Jurkat, Clone E6-1 (cell line): Measurements from ENCODE around the gene ARID1B. TPM values are rescaled to one million over a fixed set of nuclear protein-coding genes. Genes with fewer than 3 reads are reported as not detected.

ENCODE experiments used
- DNase-seq: peaks from one replicate; pipeline ENCODE4 v3.0.0-alpha.2; 2011; ENCODE audit warnings: low read depth, low spot score
- H3K4me3 ChIP-seq: 2 replicates; pipeline ENCODE4 v1.5.1; 2011; ENCODE audit warnings: mild to moderate bottlenecking, low read length, control low read depth, moderate library complexity
- polyA plus RNA-seq: library from polyadenylated mRNA; unstranded; fragments of >200 nt; gene quantifications from one replicate; pipeline ENCODE4 v1.2.1, GENCODE V29; 2012; ENCODE audit warnings: missing spikeins; ENCODE audit not compliant: insufficient read length, insufficient read depth

Gene ARID1B
- polyA plus RNA-seq, result 23.2 TPM

DNA sequence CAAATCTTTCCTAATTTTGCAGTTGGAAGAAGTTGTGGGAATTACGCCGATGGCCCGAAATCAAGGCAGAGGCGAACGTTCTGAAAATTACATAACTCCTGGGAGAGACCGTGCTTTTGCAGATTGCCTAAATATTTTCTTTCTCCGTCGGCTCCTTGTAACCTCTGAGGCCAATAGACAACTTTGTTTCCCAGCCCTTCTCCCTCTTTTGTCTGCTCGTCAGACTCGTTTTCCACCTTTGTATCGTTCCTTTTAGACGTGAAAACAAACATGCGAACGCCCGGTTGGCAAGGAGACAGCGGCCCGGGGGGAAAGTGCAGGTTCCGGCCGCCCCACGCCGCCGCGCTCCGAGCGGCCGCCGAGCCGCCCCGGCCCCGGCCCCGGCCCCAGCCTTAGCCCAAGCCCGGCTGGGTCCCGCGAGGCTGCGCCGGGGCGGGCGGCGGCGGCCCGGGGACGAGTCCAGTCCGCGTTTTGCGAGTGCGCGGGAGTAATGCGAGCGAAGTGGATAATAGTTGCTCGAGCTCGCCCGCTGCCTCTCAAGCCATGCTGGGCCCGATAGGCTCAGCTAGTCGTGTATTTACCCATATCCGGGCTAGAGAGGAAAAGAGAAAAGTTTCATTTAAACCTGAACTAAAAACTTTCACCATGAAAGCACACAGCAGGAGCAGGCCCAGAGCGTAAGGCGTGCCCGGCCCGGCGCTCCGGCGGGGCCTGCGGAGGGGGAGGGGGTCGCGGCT is at the start of gene ARID1B:
Gene ARID1B, plus strand, starts transcription at position 539 of the 737 bp plus-strand sequence. CDS start 303 bp downstream, outside the sequence.
- H3K4me3 ChIP-seq, result peak within 1 kb of the TSS; percentile 80
- peak; percentile 61 for DNase-seq

DNA sequence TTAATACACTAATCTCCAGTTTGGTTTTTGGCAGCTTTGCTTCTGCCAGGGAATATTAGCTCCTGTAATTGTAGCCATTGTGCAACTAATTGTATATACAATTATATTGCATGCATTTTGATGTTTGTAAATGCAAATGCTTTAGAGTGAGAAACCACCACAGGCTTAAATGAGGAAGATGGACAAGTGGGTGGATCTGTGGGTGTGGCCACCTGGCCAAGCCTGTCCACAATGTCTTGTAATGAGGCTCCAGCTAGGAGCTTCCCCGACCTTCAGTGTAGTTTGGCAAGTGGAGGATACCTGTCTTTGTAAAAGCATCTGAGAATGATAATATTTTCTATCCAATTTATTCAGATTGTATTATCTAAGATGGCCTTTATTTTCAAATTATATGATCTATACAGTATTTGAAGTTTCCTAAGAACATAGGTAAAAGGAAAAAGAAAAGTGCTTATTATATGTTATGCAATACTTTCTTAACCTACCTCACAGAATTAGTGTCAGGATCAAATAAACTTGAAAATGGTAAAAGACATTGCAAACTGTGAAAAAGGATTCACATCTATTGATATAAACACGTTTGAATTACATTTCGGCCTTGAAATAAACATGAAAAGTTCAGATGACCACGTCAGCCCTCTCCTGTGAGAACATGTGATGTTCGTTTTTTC is 49.3 kb upstream of the ARID1B start:
- no peak overlapping the region for H3K4me3 ChIP-seq
- DNase-seq, result no peak

DNA sequence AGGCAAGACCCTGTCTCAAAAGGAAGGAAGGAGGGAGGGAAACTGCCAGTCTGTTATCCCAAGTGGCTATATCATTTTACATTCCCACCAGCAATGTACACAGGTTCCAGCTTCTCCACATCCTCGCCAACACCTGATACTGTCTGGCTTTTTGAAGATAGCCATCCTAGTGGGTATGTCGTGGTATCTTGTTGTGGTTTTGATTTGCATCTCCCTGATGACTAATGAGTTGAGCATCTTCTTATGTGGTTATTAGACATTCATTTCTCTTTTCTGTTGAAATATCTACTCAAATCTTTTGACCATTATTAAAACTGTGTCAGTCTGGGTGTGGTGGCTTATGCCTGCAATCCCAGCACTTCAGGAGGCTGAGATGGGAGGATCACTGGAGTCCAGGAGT is 47.9 kb upstream of the ARID1B start:
- no peak overlapping the region for H3K4me3 ChIP-seq
- no peak for DNase-seq

DNA sequence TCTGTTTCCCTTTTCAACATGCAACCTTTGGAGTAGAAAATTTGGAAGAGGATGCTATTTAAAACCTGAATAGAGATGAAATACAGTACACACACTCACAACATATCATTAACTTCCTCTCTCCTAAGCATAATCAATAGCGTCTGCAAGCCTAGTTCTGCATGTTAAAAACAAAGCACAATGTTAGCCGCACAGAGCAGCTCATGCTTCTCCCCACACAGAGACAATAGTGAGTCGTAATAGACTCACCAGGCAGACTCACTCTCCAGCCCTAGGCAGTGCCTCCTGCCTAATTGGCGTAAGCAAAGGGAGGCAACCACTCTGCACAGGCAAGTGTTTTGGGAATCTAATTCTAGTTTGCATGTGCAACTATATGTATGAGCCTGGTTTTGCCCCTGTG is 45.8 kb upstream of the ARID1B start:
- no peak overlapping the region for H3K4me3 ChIP-seq
- no peak for DNase-seq

DNA sequence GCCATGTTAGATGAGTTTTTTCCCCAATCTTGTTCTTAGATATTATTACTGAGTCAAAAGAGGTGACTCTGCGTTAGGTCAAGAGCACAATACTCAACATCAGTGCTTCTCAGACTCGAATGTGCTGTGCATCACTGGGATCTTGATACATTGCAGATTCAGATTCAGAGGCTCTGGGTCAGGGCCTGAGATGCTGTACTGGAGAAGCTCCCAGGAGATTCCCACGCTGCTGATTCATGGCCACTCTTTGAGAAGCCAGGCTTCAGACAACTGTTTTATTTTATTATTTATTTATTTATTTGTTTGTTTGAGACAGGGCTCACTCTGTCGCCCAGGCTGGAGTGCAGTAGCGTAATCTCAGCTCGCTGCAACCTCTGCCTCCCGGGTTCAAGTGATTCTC is 41.4 kb upstream of the ARID1B start:
- DNase-seq, result no peak
- no peak overlapping the region for H3K4me3 ChIP-seq

DNA sequence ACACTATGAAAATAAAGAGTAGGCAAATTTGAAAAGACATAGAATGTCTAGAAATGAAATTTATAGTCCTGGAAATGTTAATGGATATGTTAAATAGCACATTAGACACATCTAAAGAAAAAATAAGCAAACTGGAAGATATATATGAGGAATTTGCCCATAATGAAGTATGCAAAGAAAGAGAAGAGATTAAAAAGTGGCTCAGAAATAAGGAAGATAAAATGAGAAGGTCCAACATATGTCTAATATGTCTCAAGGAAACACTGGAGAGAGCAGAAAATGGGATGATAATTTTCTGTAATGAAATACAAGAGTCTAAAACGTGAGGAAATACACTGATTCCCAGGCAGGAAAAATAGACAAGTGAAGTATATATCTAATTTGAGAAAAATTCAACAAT is 36.6 kb upstream of the ARID1B start:
- DNase-seq, result no peak

DNA sequence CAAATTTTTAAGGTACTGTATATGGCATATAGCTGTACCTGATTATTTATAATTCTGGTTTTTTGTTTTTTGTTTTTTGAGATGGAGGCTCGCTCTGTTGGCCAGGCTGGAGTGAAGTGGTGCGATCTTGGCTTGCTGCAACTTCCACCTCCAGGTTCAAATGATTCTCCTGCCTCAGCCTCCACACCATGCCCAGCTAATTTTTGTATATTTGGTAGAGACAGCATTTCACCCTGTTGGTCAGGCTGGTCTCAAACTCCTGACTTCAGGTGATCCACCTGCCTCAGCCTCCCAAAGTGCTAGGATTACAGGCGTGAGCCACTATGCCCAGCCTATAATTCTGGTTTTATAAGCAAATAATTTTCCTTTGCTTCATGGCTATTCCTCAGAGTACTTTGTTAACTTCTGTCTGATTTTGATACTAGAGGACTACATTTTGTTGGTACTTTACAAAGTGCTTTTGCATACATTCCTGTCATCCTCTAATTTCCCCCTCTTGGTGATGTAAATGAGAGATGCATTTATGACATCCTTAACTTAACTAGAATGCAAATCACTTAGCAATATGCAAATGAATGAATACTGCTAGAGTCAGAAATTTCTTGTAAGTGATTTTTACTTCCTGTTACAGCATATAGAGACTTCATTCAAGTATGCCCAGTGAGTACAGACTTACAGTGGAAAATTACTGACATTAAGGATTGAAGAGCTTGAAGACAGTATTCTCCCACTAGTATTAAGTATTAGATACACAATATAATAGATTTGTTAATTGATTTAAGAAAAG is 35.7 kb upstream of the ARID1B start:
- DNase-seq, result no peak
- no peak overlapping the region for H3K4me3 ChIP-seq

More for the DNA sequence above, 36.6 kb upstream of the ARID1B start:
- no peak overlapping the region for H3K4me3 ChIP-seq

DNA sequence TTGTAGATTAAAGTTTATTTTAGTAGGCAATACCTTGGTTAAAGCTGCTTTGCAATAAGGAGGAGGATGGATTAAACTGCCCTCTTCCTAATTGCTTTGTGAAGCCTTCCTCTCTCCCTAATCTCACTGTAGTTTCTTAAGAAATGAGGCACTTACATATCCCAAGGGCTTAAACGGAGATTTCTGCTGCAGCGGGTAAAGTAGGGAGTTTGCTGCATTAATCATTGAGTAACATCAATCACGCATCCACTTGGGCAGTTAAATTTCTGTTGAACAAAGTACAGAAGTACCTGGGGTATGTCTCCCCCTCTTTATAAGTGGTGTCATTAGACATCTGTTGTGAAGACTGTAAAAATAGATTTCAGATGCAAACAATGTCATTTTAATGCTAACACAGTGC is 29.5 kb upstream of the ARID1B start:
- H3K4me3 ChIP-seq, result no peak overlapping the region
- no peak for DNase-seq

DNA sequence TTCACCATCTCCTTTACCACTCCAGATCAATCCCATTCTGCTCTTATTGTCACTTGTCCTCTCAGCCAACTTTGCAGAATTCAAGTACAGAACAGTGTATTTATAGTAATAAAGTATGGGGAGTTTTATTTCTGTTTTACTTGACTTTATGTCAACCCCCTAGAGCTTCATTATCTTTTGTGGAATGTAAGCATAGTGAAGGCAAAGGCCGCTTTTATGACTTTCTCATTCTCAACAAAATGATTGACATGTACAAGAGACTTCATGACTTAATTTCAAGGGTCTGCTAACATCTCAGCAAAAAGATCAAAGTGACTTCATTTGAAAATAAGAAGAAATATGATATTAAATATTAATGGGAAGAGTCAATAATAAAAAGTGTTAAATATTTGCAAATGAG is 28.7 kb upstream of the ARID1B start:
- DNase-seq, result no peak
- no peak overlapping the region for H3K4me3 ChIP-seq

DNA sequence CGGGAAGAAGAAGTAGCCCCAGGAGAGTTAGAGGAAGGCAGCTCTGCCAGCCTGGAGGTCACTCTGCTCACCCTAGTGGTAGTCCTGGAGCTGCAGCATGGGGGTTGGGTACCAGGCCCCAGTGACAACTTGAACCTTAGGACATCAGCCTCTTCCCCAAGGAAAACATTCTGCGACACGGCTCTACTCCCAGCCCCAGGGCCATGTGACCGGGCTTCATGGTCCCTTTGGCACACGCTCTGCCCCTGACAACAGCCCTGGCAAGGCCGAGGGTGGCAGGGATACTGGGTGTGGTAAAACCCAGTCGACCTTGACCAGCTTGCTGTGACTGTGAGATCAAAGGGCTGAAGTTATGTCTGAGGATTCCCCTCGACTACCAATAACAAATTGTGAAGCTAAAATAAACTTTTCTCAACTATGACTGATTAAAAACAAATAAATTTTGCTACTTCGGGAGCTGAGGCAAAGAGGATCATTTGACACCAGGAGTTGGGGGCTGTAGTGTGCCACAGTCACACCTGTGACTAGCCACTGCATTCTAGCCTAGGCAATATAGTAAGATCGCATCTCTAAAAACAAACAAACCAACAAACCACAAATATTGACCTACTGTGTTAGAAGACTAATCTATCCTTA is 24.4 kb upstream of the ARID1B start:
- no peak for DNase-seq
- H3K4me3 ChIP-seq, result no peak overlapping the region

DNA sequence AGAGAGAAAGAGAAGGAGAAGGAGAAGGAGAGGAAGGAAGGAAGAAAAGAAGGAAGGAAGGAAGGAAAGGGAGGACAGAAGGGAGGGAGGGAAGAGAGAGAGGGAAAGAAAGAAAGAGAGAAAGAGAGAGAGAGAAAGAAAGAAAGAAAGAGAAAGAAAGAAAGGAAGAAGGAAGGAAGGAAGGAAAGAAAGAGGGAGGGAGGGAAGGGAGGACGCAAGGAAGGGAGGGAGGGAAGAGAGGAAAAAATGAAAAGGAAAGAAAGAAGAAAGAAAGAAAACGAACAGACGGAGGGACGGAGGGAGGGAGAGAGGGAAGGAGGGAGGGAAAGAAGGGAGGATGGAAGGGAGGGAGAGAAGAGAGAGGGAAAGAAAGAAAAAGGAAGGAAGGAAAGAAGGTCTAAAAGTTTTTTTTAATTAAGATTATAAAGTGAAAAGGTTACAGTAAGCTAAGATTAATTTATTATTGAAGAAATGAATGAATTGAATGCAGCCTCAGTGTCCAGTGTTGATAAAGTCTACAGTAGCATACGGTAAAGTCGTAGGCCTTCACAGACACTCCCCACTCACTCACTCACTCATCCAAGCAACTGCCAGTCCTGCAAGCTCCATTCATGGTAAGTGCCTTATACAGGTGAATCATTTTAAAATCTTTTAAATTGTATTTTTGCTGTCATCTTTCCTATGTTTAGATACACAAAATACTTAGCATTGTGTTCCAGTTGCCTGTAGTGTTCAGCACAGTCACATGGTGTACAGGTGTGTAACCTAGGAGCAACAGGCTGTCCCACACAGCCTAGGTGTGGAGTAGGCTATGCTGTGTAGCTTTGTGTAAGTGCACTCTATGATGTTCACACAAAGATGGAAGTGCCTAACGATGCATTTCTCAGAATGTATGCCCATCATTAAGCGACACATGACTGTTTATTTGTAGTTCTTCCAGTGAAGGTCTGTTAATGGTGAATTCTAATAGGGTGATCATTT is 20.3 kb upstream of the ARID1B start:
- H3K4me3 ChIP-seq, result no peak overlapping the region

DNA sequence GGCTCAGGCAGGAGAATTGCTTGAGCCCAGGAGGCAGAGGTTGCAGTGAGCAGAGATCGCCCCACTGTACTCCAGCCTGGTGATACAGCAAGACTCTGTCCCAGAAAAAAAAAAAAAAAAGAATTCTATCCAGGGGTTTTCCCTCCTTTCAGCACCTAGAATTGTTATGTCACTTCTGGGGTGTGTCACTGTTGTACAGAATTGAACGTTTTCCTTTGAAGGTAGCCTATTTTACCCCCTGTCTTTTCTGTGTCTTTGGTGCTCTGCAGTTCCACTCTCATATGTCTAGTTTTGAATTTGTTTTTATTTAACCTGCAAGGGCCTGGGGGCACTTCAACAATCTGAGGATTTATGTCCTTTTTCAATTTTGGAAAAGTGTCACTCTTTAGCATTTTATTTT is 19.3 kb upstream of the ARID1B start:
- H3K4me3 ChIP-seq, result no peak overlapping the region
- no peak for DNase-seq

More for the DNA sequence above, 20.3 kb upstream of the ARID1B start:
- DNase-seq, result no peak

DNA sequence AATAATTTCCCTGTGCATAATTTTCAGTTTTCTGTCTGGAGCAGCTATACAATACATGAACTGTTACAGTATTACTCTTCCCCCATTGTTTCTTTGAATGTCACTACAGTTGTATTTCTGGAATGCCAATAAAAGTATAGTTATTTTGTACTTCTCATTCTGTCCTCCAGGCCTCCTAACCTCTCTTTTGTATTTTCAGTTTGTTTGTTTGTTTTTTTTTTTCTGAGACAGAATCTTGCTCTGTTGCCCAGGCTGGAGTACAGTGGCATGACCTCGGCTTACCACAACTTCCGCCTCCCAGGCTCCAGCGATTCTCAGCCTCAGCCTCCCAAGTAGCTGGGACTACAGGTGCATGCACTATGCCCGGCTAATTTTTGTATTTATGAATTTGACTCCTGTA is 16.8 kb upstream of the ARID1B start:
- no peak for DNase-seq
- no peak overlapping the region for H3K4me3 ChIP-seq

DNA sequence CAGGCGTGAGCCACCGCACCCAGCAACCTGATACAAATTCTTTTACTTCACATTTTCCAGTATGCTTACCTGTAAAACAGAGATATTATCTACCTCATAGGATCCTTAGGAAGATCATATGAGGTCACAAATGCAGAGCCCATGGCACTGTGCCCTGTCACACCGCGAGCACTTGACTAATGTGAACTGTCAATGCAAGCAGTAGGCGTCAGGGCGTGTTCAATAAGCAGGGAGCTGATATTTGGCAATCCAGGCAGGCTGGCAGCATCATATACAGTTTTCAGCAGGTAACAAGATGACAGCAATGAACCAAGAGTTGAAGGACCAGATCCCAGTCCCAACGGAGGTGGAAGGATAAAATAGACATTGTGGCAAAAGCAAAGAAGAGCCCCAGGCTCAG is 14.6 kb upstream of the ARID1B start:
- H3K4me3 ChIP-seq, result no peak overlapping the region
- DNase-seq, result no peak

DNA sequence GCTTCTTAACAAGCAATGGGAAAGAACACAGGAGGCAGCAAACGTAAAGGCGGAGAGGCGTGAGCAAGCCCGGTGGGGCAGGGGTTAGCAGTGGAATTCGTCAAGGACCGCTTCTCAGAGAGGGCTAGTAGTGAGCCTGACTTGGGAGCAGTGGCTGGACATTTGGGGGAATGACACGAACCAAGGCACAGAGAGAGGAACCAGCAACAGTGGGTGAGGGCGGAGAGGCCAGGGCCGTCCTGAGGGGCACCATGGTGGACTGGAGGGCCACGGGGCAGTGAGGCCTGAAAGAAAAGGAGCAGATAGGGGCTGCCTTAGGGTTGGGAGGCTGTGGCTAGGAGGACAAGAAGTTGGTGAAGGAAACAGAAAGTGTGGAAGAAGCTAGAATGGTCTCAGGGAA is 12.1 kb upstream of the ARID1B start:
- H3K4me3 ChIP-seq, result no peak overlapping the region
- DNase-seq, result no peak

DNA sequence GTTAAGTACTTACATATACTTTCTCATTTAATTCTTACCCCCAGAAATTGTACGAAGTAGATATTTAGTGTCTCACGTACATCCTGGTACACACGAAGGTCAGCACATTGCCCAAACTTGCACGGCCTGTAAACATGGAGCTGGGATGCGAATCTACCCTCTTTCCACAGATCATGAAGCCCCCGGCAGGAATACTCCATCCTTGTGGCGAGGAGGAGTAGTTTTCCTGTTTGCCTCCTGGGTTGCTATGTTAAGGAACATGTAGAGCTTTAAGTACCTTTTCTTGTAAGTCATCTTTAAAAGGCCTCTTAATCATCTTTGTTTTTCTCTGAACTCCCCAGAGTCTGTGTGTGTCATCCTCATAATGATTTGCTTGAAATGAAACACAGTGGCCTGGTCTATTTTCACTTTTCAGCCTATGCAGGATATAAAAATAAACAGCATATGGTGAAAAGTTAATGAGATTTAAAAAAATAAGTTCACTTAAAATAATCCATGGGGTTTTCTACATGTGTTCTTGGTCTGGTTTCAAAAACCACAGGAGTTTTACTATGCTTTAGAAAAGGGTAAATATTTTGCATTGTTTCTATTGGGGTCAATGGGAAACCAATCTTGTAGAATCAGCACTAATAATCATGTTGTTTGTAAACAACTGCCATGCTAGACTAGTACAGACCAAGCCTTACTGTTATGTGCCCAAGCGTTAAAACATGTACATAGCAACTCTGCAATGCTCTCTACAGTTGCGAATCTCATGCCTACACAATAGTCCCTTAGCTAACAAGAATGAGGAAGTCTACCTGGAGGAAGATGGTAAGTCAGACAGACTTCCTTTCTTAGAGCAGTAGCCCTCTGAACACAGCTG is 9.3 kb upstream of the ARID1B start:
- no peak overlapping the region for H3K4me3 ChIP-seq
- DNase-seq, result no peak

DNA sequence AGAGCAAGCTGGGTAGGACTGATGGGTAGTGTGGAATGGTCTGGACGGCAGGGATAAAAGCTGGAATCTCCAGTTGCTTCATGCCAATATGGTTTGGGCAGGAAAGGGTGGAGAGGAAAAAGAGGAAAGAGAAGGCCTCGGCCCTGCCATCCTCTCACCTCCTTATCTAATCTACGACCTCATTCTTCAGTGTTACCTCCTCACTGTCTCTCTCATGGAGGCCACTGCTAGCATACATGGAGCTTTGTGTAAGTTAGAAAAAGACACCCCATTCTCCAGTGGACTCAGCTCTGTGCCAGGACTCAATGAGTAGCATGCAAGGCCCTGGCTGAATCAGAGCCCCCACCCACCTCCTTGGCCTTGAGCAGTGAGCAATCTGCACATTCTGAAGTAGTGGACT is 6.1 kb upstream of the ARID1B start:
- H3K4me3 ChIP-seq, result no peak overlapping the region
- DNase-seq, result no peak

DNA sequence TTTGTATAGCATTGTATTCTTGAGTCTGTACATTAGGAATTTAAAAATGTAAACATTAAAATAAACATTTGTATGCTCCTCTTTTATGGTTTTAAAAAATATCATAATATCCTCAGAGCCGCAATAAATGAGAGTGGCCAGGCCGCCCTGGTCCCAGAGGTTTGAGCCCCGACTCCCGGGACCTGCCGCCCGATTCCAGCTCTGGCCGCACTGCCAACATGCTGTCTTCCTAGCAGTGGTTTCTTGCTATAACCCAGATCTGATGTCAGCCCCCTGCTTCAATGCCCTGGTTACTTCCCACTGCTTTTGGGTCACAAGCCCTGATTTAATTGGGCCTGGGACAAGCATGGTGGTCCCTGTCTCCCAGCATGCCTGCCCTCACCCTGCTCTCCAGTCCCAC is 5.4 kb upstream of the ARID1B start:
- no peak for DNase-seq

More for the DNA sequence above, 5.4 kb upstream of the ARID1B start:
- no peak overlapping the region for H3K4me3 ChIP-seq
